Measurements from ENCODE around the gene RPS6KA2.

GRCh38 chr6:166450167-166450873 lies 176.7 kb downstream of the RPS6KA2 start:
- TF ChIP-seq ELF4 (IDR thresholded peaks at IDR 0.05), result no peak
- TF ChIP-seq, protein P1, sequence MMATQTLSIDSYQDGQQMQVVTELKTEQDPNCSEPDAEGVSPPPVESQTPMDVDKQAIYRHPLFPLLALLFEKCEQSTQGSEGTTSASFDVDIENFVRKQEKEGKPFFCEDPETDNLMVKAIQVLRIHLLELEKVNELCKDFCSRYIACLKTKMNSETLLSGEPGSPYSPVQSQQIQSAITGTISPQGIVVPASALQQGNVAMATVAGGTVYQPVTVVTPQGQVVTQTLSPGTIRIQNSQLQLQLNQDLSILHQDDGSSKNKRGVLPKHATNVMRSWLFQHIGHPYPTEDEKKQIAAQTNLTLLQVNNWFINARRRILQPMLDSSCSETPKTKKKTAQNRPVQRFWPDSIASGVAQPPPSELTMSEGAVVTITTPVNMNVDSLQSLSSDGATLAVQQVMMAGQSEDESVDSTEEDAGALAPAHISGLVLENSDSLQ (IDR thresholded peaks at IDR 0.05), result no peak
